Non-pigmented ciliary epithelial cell (primary cell): ENCODE results near the gene SPRY4.
"Not testable (repeated sequence)": the region's sequence is repeated elsewhere in the genome, so short reads cannot be mapped to it uniquely, and the experiment has no call there.

ENCODE experiments used
- DNase-seq: peaks from one replicate; pipeline ENCODE4 v3.0.0-alpha.2; 2010; ENCODE audit warnings: low read depth

SPRY4 gene

GRCh38 chr5:142334538-142334937, 9.7 kb upstream of the SPRY4 start:
- no peak for DNase-seq

GRCh38 chr5:142333749-142334148, 8.9 kb upstream of the SPRY4 start:
- not testable (repeated sequence) for DNase-seq

GRCh38 chr5:142330444-142330843, 5.6 kb upstream of the SPRY4 start:
- DNase-seq: no peak

GRCh38 chr5:142330026-142330425, 5.2 kb upstream of the SPRY4 start:
- DNase-seq: no peak

GRCh38 chr5:142327111-142327842, 2.5 kb upstream of the SPRY4 start:
- DNase-seq: no peak

- no peak for DNase-seq
Measured at GRCh38 chr5:142326480-142326938, 1.7 kb upstream of the SPRY4 start.

GRCh38 chr5:142325725-142326479, 1.1 kb upstream of the SPRY4 start:
- no peak for DNase-seq

GRCh38 chr5:142324136-142324870, 518 bp downstream of the SPRY4 start:
- DNase-seq: no peak

GRCh38 chr5:142323480-142324135, 1.2 kb downstream of the SPRY4 start:
- no peak for DNase-seq

- no peak for DNase-seq
Measured at GRCh38 chr5:142322747-142323479, 1.9 kb downstream of the SPRY4 start.

- DNase-seq: no peak
Measured at GRCh38 chr5:142322403-142322746, 2.4 kb downstream of the SPRY4 start.

GRCh38 chr5:142320851-142321560, 3.8 kb downstream of the SPRY4 start:
- no peak for DNase-seq

GRCh38 chr5:142320430-142320738, 4.4 kb downstream of the SPRY4 start:
- DNase-seq: no peak

GRCh38 chr5:142319560-142320429, 5.0 kb downstream of the SPRY4 start:
- DNase-seq: no peak

- no peak for DNase-seq
Measured at GRCh38 chr5:142319105-142319504, 5.7 kb downstream of the SPRY4 start.

- no peak for DNase-seq
Measured at GRCh38 chr5:142317753-142318152, 7.1 kb downstream of the SPRY4 start.

GRCh38 chr5:142317173-142317572, 7.6 kb downstream of the SPRY4 start:
- DNase-seq: no peak

GRCh38 chr5:142316681-142317080, 8.1 kb downstream of the SPRY4 start:
- no peak for DNase-seq

GRCh38 chr5:142316051-142316450, 8.8 kb downstream of the SPRY4 start:
- no peak for DNase-seq
